CD4-positive, alpha-beta T cell treated with Interleukin-21 for 1 hour (primary cell): ENCODE measurements around the gene KAT8.
A peak's percentile ranks its signal among the peaks of the same experiment; 100 is the strongest.

Source experiments
- DNase-seq: peaks from one replicate; pipeline ENCODE4 v3.0.0-alpha.2; 2020

The KAT8 gene

GRCh38 chr16:31108794-31109558, 8.5 kb upstream of the KAT8 start:
- no peak for DNase-seq

- no peak for DNase-seq
Observed at GRCh38 chr16:31109622-31110021, 7.8 kb upstream of the KAT8 start.

GRCh38 chr16:31110106-31111034, 7.1 kb upstream of the KAT8 start:
- no peak for DNase-seq

DNA sequence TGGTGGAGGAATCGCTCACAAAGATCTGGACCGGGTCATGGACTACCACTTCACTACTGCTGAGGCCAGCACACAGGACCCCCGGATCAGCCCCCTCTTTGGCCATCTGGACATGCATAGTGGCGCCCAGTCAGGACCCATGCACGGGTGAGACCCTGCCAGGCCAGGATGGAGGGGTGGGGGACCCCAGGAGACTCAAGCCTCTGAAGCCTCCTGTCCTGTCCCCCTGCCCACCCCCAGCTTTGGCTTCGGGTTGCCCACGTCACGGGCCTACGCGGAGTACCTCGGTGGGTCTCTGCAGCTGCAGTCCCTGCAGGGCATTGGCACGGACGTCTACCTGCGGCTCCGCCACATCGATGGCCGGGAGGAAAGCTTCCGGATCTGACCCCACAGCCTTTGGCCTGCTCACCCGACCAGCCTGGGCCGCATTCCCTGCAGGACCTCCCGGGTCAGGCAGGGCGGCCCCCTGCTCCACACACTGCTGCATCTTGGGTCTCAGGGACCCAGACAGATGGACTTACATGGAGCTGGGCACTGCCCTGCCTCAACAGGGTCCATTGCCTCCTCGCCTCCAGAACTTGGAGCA, 5.5 kb upstream of the KAT8 start:
- no peak for DNase-seq

DNA sequence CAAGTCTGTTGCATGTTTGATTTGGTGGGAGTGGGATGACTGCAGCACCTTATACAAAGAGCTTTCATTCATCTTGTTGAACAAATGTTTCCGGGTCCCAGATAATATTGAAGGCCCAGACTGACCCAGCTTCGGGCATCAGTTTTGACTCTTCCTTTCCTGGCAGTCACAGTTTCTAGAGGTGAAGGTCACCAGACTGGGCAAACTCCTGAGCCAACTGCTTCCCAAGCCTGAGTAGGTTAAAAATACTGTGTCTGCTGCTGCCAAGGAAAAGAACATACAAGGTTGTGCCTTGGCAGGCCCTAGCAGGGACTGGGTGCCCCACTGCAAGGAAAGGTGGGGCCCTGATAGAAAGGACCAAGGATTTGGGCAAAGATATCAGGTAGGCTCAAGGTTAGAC, 4.8 kb upstream of the KAT8 start:
- no peak for DNase-seq

- DNase-seq: no peak
Observed at GRCh38 chr16:31113121-31114120, 4.0 kb upstream of the KAT8 start.

DNA sequence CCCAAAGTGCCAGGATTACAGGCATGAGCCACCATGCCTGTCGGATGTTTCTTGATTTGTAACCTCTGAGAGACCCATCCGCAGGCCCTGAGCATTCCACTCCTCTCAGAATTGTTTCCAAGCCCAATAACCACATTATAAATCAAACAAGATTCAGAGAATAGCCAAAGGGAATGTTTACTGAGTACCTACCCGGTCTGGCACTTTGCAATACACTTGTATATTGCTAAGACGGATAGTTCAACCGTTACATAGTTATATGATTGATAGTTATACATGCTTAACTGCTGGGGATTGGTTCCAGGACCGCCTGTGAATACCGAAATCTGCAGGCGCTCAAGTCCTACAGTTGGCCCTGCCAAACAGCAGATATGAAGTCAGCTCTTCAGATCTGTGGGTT, 3.0 kb upstream of the KAT8 start:
- DNase-seq: no peak

GRCh38 chr16:31118223-31119155, 1.0 kb downstream of the KAT8 start:
- DNase-seq: no peak

- DNase-seq: no peak
Observed at GRCh38 chr16:31120129-31120528, 2.7 kb downstream of the KAT8 start.

DNA sequence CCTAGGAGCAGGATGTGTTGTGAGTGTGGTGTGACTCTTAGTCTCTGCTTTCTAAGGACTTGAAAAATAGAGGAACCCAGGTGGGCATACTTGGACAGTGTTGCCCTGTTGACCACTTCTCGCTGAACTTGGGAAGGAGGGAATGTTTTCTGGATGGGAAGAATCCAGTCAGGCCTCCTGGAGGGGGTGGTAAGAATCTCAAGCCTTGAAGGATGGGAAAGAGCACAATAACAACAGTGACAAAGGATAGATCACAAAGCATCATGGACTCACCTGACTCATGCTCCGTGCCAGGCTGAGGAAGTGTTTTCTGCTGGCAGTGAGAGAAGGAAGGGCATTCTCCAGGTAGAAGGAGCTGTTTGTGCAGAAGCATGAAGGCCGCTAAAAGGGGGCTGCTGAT, 8.4 kb downstream of the KAT8 start:
- DNase-seq: no peak

DNA sequence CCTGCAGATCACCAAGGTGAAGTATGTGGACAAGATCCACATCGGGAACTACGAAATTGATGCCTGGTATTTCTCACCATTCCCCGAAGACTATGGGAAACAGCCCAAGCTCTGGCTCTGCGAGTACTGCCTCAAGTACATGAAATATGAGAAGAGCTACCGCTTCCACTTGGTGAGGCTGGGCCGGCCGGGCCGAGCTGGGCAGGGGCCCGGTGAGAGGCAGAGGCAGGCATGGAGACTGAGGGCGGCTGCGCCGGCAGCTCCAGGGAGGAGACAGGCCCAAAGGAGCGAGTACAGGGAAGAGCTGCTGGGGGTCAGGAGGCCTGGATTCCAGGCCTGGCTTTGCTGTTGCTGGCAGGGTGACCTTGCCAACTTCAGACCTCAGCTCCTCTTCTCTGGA, 9.7 kb downstream of the KAT8 start:
- DNase-seq: no peak

GRCh38 chr16:31128711-31129567, 11.5 kb downstream of the KAT8 start:
- peak; percentile 37 for DNase-seq

- DNase-seq: no peak
Observed at GRCh38 chr16:31129568-31130335, 12.3 kb downstream of the KAT8 start.

- no peak for DNase-seq
Observed at GRCh38 chr16:31130336-31130891, 12.9 kb downstream of the KAT8 start.

DNA sequence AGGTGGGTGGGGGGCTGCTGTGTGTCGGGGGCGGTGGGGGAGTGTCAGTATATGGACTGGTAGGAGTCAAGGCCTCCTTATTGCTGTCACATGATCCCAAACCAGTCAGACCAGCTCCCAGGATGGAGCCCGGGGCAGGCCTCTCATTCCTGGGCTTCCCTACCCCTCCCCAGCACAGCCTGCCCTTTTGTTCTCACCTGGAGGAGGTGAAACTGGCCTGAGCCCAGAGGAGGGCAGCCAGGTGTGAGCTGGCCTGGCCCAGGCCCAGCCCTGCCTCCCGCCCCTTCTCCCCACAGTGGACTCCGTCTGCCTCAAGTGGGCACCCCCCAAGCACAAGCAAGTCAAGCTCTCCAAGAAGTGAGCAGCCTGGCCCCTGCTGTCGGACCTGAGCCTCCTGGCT, 13.4 kb downstream of the KAT8 start:
- DNase-seq: no peak

- no peak for DNase-seq
Observed at GRCh38 chr16:31131416-31131815, 14.0 kb downstream of the KAT8 start.

GRCh38 chr16:31131841-31132271, 14.4 kb downstream of the KAT8 start:
- no peak for DNase-seq

DNA sequence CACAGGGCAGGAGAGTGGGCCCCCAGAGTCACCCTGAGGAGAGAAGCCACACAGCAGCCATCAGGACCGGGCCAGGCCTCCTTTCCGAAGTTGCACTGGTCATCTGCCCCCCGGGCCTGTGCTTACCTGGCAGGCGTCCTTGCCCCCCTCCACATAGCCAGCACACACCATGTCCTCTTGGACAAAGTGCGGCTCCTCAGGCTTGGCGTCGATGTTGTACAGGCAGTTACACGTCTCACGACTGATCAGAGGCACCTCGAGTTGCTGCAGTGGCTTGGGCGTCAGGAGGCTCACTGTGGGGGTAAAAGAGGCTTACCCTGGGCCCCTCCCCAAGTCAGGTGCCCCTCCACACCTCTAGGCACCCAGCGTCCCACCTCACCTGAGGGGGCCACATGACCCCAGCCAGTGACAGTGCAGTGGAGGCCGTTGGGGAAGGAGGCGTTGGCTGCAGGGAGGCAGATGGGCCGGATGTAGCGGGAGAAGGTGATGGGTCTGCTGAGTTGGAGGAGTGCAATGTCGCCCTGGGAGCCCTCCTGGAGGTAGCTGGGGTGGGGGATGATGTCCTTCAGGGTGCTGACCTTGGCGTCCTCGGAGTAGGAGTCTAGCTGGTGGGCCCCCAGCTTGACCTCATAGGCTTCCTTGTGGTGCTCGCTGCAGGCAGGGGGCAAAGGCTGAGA, 15.0 kb downstream of the KAT8 start:
- DNase-seq: no peak
